Breast epithelium (tissue), 3 donors: Measurements from ENCODE around the gene SPRED2.

Experiments used
- POLR2A ChIP-seq: fragments of 450-650 bp; IDR thresholded peaks from one replicate; pipeline ENCODE4 v1.6.1; 2016; ENCODE audit warnings: antibody characterized with exemption, mild to moderate bottlenecking, moderate library complexity
- POLR2AphosphoS5 ChIP-seq, 3 donors: sonication (generic); formaldehyde crosslinking; IDR thresholded peaks; one replicate each; pipeline ENCODE4 v1.6.1; 2017; ENCODE audit warnings: antibody characterized with exemption in 3 of 3
- TF ChIP-seq, protein P1 (sequence below), 3 donors: fragments of 450-650 bp; IDR thresholded peaks; one replicate each; pipeline ENCODE4 v1.5.1; 2016 to 2017; ENCODE audit warnings: antibody characterized with exemption in 3 of 3, mild to moderate bottlenecking in 3 of 3, moderate library complexity in 3 of 3

DNA sequence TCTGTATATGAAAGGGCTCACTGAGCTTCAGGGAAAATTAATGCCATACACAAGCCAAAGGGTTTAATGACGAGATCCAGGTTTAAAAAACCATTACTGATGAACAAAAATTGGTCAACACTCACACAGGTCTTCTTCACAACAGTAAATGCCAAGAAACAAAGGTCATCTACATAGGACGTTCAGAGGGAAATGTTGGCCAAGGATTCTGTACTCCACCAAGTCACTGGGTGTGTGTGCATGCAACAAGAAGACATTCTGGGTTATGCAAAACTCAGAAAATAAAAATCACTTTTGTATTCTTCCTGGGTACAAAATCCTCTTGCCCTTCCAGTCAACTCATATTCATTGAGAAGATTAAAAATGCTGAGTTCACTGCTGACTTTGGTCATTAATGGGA is 126.5 kb downstream of the SPRED2 start:
- TF ChIP-seq, protein P1, sequence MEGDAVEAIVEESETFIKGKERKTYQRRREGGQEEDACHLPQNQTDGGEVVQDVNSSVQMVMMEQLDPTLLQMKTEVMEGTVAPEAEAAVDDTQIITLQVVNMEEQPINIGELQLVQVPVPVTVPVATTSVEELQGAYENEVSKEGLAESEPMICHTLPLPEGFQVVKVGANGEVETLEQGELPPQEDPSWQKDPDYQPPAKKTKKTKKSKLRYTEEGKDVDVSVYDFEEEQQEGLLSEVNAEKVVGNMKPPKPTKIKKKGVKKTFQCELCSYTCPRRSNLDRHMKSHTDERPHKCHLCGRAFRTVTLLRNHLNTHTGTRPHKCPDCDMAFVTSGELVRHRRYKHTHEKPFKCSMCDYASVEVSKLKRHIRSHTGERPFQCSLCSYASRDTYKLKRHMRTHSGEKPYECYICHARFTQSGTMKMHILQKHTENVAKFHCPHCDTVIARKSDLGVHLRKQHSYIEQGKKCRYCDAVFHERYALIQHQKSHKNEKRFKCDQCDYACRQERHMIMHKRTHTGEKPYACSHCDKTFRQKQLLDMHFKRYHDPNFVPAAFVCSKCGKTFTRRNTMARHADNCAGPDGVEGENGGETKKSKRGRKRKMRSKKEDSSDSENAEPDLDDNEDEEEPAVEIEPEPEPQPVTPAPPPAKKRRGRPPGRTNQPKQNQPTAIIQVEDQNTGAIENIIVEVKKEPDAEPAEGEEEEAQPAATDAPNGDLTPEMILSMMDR (IDR thresholded peaks at IDR 0.05), result no peak
- no peak for TF ChIP-seq POLR2A
- no peak for TF ChIP-seq POLR2AphosphoS5 (IDR thresholded peaks at IDR 0.05)
